ENCODE results near the gene GPR33.

Gene GPR33

DNA sequence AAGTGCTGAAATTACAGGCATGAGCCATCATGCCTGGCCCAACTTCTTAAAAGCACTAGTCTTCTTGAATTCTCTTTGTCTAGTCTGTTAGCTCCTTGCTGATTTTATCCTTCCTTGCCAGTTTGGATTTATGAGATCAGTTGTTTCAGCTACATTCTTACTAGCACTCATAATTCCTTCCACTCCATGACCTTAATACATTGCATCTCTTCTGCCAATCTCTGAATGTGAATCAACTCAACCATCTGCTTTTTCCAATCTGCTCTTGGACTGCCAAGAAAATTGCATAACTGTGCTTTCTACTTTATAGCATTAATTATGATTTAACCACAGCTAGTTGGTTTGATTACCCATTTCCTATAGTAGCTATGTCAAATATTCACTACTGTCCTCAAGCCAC lies 52.6 kb downstream of the GPR33 start:
- TF ChIP-seq, protein P1, sequence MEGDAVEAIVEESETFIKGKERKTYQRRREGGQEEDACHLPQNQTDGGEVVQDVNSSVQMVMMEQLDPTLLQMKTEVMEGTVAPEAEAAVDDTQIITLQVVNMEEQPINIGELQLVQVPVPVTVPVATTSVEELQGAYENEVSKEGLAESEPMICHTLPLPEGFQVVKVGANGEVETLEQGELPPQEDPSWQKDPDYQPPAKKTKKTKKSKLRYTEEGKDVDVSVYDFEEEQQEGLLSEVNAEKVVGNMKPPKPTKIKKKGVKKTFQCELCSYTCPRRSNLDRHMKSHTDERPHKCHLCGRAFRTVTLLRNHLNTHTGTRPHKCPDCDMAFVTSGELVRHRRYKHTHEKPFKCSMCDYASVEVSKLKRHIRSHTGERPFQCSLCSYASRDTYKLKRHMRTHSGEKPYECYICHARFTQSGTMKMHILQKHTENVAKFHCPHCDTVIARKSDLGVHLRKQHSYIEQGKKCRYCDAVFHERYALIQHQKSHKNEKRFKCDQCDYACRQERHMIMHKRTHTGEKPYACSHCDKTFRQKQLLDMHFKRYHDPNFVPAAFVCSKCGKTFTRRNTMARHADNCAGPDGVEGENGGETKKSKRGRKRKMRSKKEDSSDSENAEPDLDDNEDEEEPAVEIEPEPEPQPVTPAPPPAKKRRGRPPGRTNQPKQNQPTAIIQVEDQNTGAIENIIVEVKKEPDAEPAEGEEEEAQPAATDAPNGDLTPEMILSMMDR (IDR thresholded peaks at IDR 0.05; ENCODE audit: low read depth, low read length, missing control alignments), result no peak
- H3K4me3 ChIP-seq (replicated peaks; ENCODE audit: low read depth, low read length), result no peak overlapping the region
- DNase-seq (ENCODE audit: extremely low read depth, low read depth), result no peak
